ELR (cell line): ENCODE results near the gene MYO3B.
"Not testable (repeated sequence)": the region's sequence is repeated elsewhere in the genome, so short reads cannot be mapped to it uniquely, and the experiment has no call there.

Experiments
- DNase-seq: peaks from one replicate; pipeline ENCODE4 v3.0.0-alpha.2; 2015; ENCODE audit warnings: low read depth

Gene MYO3B

GRCh38 chr2:170428868-170429267 lies 250.9 kb downstream of the MYO3B start:
- no peak for DNase-seq

GRCh38 chr2:170432823-170433222 lies 254.9 kb downstream of the MYO3B start:
- DNase-seq, result no peak

GRCh38 chr2:170433448-170433847 lies 255.5 kb downstream of the MYO3B start:
- DNase-seq, result no peak

- DNase-seq, result not testable (repeated sequence)
Measured at GRCh38 chr2:170434396-170434795, 256.4 kb downstream of the MYO3B start.

GRCh38 chr2:170434900-170435621 lies 257.1 kb downstream of the MYO3B start:
- no peak for DNase-seq

GRCh38 chr2:170436077-170436943 lies 258.4 kb downstream of the MYO3B start:
- no peak for DNase-seq

- DNase-seq, result no peak
Measured at GRCh38 chr2:170446078-170446477, 268.1 kb downstream of the MYO3B start.

- DNase-seq, result no peak
Measured at GRCh38 chr2:170449034-170449433, 271.1 kb downstream of the MYO3B start.

- DNase-seq, result no peak
Measured at GRCh38 chr2:170454471-170455372, 276.8 kb downstream of the MYO3B start.

GRCh38 chr2:170455617-170456426 lies 277.9 kb downstream of the MYO3B start:
- peak; percentile 17 for DNase-seq

GRCh38 chr2:170456914-170457313 lies 279.0 kb downstream of the MYO3B start:
- DNase-seq, result peak; percentile 8

GRCh38 chr2:170457742-170458141 lies 279.8 kb downstream of the MYO3B start:
- no peak for DNase-seq

GRCh38 chr2:170461889-170462288 lies 283.9 kb downstream of the MYO3B start:
- no peak for DNase-seq

- DNase-seq, result no peak
Measured at GRCh38 chr2:170462433-170463205, 284.7 kb downstream of the MYO3B start.

GRCh38 chr2:170463206-170463537 lies 285.2 kb downstream of the MYO3B start:
- no peak for DNase-seq

- DNase-seq, result no peak
Measured at GRCh38 chr2:170464268-170464667, 286.3 kb downstream of the MYO3B start.

GRCh38 chr2:170465241-170465640 lies 287.3 kb downstream of the MYO3B start:
- peak; percentile 8 for DNase-seq

- no peak for DNase-seq
Measured at GRCh38 chr2:170466632-170467031, 288.7 kb downstream of the MYO3B start.

- no peak for DNase-seq
Measured at GRCh38 chr2:170467568-170468422, 289.8 kb downstream of the MYO3B start.

GRCh38 chr2:170468557-170468956 lies 290.6 kb downstream of the MYO3B start:
- no peak for DNase-seq
